ENCODE results near the gene VAV3. TPM values are rescaled to one million over a fixed set of nuclear protein-coding genes. Genes with fewer than 3 reads are reported as not detected.

Gene VAV3
- total and polyA plus RNA-seq, 10 of the 15 experiments (the other 5 are each of a cell fraction or from before 2014, with no cell fraction given), result 0.84 to 5.5 (median 3.4) TPM

- TF ChIP-seq USF2 (IDR thresholded peaks at IDR 0.05; ENCODE audit: borderline replicate concordance, low read depth, low read length), result no peak
- 0 out of 2 replicates have a peak, but pooled peaks have one; percentile 34 for TF ChIP-seq NFIC (IDR thresholded peaks at IDR 0.05; ENCODE audit: low read depth, low read length)
- TF ChIP-seq GABPA (IDR thresholded peaks at IDR 0.05; ENCODE audit: low read depth), result no peak
- no peak for TF ChIP-seq SUZ12 (IDR thresholded peaks at IDR 0.05; ENCODE audit: unreplicated experiment)
- no peak for TF ChIP-seq IRF4 (IDR thresholded peaks at IDR 0.05; ENCODE audit: low read depth, low read length)
- no peak for TF ChIP-seq FOS (IDR thresholded peaks at IDR 0.05; ENCODE audit: borderline replicate concordance, extremely low read depth, insufficient read length)
- TF ChIP-seq RUNX3 (IDR thresholded peaks at IDR 0.05; ENCODE audit: low read length), result peak; percentile 77
- TF ChIP-seq SMAD1 (IDR thresholded peaks at IDR 0.05; ENCODE audit: low read depth, partially characterized antibody), result no peak
- TF ChIP-seq ETV6 (conservative IDR thresholded peaks at IDR 0.05 in 1 of 2, IDR thresholded peaks at IDR 0.05 in 1 of 2; ENCODE audit: borderline replicate concordance in 1 of 2, low read depth in 1 of 2), result peak in 1 of 2 experiments; percentile 42; a peak in 1 of 4 replicates
Measured at GRCh38 chr1:107804134-107804533, 160.8 kb downstream of the VAV3 start (continued).

- BruUV-seq (replicated peaks), result no TSS peak
- Histone ChIP-seq H3K9me3 (replicated peaks; ENCODE audit: control insufficient read depth, insufficient read depth, low read length) (no peaks in the 10 kb centered on the region; the same call in 1 of the 3 replicates), H3K27me3 (replicated peaks in 1 of 2; ENCODE audit: control insufficient read depth in 2 of 2, insufficient read depth in 2 of 2, low read length in 1 of 2) (no peaks in the 10 kb centered on the region), H3K27ac (ENCODE audit: control insufficient read depth, insufficient read depth) (no peak overlapping the region), H3K4me2 (ENCODE audit: control insufficient read depth, insufficient read depth) (no peak overlapping the region), H2AFZ (ENCODE audit: control insufficient read depth, low read depth, low read length) (no peak overlapping the region), H3K36me3 (ENCODE audit: control insufficient read depth in 2 of 2, insufficient read depth in 2 of 2, low read length in 1 of 2) (no peaks in the 10 kb centered on the region), H3K4me1 (ENCODE audit: control insufficient read depth, insufficient read depth, low read length) (no peaks in the 10 kb centered on the region), H3K9ac (ENCODE audit: control insufficient read depth, insufficient read depth, low read length) (no peak overlapping the region), H3K79me2 (ENCODE audit: control insufficient read depth, insufficient read depth, low read length) (no peaks in the 10 kb centered on the region), H3K4me3 (no peak overlapping the region), H4K20me1 (ENCODE audit: control insufficient read depth, insufficient read depth) (no peaks in the 10 kb centered on the region)
- FAIRE-seq (peak; percentile 38), ATAC-seq (no peak), DNase-seq (ENCODE audit: low read depth, low spot score) (no peak)
- ChIA-PET RAD21 (ENCODE audit: unreplicated experiment) (no interaction called here), CTCF (no interaction called here), SMC1A (ENCODE audit: uncharacterized antibody, unreplicated experiment) (no interaction called here), POLR2A (no interaction called here)
- WGBS (ENCODE audit: insufficient coverage, insufficient replicate concordance, low lambda C conversion rate, missing lambda C conversion rate), result 12% methylated on average over 1 of the region's 1 CpG
- no peak for TF ChIP-seq CHD4 (IDR thresholded peaks at IDR 0.05)
- no peak for TF ChIP-seq SMARCA5 (IDR thresholded peaks at IDR 0.05)
- TF ChIP-seq STAT1 (conservative IDR thresholded peaks at IDR 0.05), result no peak
- no peak for TF ChIP-seq PRDM15 (CRISPR knock-in tag; IDR thresholded peaks at IDR 0.05)
- TF ChIP-seq SMAD5 (IDR thresholded peaks at IDR 0.05; ENCODE audit: low read depth), result no peak
- TF ChIP-seq PAX5 (IDR thresholded peaks at IDR 0.05; ENCODE audit: borderline replicate concordance, low read depth, low read length), result no peak
- intact Hi-C loops (cut with micrococcal nuclease; ENCODE audit: unreplicated experiment) (no loop called here), in situ Hi-C loops (cut with MboI) (no loop called here)
Measured at GRCh38 chr1:107803579-107803978, 161.4 kb downstream of the VAV3 start.

Data from GM12878 (cell line).